Bone marrow (tissue), 2 donors: Measurements from ENCODE around the gene GP2.

Experiments
- DNase-seq, 2 donors: peaks; one replicate each; lab custom pipeline; 2025; lab: John Stamatoyannopoulos, UW

The GP2 gene

GRCh38 chr16:20307240-20307671 is 20.1 kb downstream of the GP2 start:
- DNase-seq: no peak

- DNase-seq: no peak
These were observed 20.9 kb downstream of the GP2 start for GRCh38 chr16:20306401-20306800.

- DNase-seq: no peak
These were observed 24.3 kb downstream of the GP2 start for GRCh38 chr16:20303012-20303411.

- DNase-seq: no peak
These were observed 24.9 kb downstream of the GP2 start for GRCh38 chr16:20302389-20302788.

GRCh38 chr16:20301840-20302239 is 25.5 kb downstream of the GP2 start:
- DNase-seq: no peak

GRCh38 chr16:20300312-20301097 is 26.8 kb downstream of the GP2 start:
- DNase-seq: peak in 1 of 2 donors; percentile 41

GRCh38 chr16:20298452-20298851 is 28.9 kb downstream of the GP2 start:
- DNase-seq: no peak

GRCh38 chr16:20291208-20292206 is 35.8 kb downstream of the GP2 start:
- DNase-seq: no peak

- DNase-seq: no peak
These were observed 37.7 kb downstream of the GP2 start for GRCh38 chr16:20289571-20289970.

GRCh38 chr16:20285993-20286499 is 41.3 kb downstream of the GP2 start:
- no peak for DNase-seq

GRCh38 chr16:20280259-20280658 is 47.1 kb downstream of the GP2 start:
- DNase-seq: no peak

- no peak for DNase-seq
These were observed 55.4 kb downstream of the GP2 start for GRCh38 chr16:20271893-20272292.

GRCh38 chr16:20268409-20268808 is 58.9 kb downstream of the GP2 start:
- DNase-seq: no peak

GRCh38 chr16:20265019-20265418 is 62.3 kb downstream of the GP2 start:
- no peak for DNase-seq

GRCh38 chr16:20263138-20263855 is 64.0 kb downstream of the GP2 start:
- no peak for DNase-seq

GRCh38 chr16:20262248-20262647 is 65.1 kb downstream of the GP2 start:
- DNase-seq: no peak

- DNase-seq: no peak
These were observed 66.9 kb downstream of the GP2 start for GRCh38 chr16:20260215-20261009.
